ENCODE data around the gene NEDD4L.

NEDD4L gene

DNA sequence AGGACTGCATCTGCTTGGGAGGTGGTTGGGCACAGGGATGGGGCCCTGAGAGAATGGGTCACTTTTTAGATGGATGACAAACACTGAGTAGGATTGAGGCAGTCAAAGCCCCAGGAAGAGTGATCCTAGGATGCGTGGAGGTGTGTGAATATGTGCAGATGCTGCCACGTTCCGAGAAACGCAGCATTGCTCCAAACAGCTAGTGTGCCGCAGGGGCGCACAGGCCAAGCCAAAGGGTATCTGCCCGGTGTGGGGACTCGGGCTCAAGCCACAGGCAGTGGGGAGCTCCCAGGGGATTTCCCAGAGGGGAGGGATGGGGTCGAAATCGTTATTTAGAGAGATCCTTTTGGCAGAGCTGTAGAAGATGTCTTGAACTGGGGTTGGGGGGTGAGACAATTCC lies 310.8 kb downstream of the NEDD4L start:
- ChIA-PET POLR2A (no interaction called here), CTCF (interaction anchor here (1.0 kb wide), 1 partner anchor 10 kb away, joined by 3 read pairs; no protein-coding TSS in a partner anchor)
- TF ChIP-seq, protein P1, sequence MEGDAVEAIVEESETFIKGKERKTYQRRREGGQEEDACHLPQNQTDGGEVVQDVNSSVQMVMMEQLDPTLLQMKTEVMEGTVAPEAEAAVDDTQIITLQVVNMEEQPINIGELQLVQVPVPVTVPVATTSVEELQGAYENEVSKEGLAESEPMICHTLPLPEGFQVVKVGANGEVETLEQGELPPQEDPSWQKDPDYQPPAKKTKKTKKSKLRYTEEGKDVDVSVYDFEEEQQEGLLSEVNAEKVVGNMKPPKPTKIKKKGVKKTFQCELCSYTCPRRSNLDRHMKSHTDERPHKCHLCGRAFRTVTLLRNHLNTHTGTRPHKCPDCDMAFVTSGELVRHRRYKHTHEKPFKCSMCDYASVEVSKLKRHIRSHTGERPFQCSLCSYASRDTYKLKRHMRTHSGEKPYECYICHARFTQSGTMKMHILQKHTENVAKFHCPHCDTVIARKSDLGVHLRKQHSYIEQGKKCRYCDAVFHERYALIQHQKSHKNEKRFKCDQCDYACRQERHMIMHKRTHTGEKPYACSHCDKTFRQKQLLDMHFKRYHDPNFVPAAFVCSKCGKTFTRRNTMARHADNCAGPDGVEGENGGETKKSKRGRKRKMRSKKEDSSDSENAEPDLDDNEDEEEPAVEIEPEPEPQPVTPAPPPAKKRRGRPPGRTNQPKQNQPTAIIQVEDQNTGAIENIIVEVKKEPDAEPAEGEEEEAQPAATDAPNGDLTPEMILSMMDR (IDR thresholded peaks at IDR 0.05; ENCODE audit: control extremely low read depth, extremely low read depth, low read depth, missing control alignments): no peak
- no peak for DNase-seq (ENCODE audit: extremely low spot score)

DNA sequence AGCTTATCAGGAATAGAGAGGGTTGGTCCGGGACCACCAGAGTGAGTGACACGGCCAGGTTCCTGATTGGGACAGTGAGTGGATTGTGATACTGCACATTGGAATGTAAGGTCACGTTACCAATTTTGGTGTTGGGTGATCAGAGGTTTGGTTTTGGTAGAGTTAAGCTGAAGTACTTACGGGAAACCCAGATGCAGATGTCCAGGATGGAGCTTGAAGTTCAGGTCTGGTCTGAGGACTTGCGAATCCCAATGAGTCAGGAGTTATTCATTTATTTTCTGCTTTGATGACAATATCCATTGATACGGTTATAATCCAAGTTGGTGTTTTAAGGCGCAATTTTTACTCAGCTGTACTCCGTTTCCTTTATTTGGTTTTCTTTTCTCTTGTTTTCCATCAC lies 311.2 kb downstream of the NEDD4L start:
- ChIA-PET CTCF (interaction anchor here (0.7 kb wide), 1 partner anchor 19 kb away, joined by 3 read pairs; no protein-coding TSS in a partner anchor), POLR2A (no interaction called here)
- TF ChIP-seq, protein P1 (IDR thresholded peaks at IDR 0.05; ENCODE audit: control extremely low read depth, extremely low read depth, low read depth, missing control alignments): no peak
- DNase-seq (ENCODE audit: extremely low spot score): no peak

DNA sequence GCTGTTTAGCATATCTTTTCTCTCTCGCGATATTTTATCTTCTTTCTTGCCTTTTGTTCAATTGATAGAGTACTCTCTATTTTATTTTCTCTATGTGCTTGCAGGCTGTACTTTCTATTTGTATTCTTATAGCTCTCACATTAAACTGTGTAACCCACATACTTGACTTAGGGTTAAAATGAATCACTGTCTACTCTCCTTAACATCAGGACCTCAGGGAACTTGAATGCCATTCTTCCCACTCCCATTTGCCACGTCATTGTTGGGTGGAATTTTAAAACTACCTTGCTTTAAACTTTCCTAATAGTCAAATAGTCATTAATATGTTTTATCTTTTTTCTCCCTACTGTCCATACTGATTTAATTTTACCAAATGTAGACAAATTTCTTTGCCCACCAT lies 315.2 kb downstream of the NEDD4L start:
- POLR2A ChIA-PET: no interaction called here
- TF ChIP-seq, protein P1 (IDR thresholded peaks at IDR 0.05; ENCODE audit: control extremely low read depth, extremely low read depth, low read depth, missing control alignments): no peak
- no peak for DNase-seq (ENCODE audit: extremely low spot score)
- CTCF ChIA-PET: no interaction called here

DNA sequence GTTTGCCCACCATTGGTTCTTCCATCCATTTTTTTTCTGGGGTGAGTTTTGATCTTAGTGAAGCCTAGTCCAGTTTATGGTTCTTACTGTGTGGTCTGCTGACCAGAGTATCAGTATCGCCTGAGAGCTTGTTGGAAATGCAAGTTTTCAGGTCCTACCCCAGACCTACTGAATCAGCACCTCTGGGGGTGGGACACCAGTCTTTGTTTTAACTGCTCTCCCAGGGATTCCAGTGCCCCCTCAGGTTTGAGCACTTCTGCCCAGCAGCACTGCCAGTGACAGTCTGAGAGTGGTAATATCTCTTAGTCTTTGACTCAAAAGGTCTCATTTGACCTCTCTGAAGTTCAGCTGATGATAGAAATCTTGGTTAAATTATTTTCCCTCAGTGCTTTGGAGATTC lies 315.6 kb downstream of the NEDD4L start:
- POLR2A ChIA-PET: no interaction called here
- no peak for DNase-seq (ENCODE audit: extremely low spot score)
- CTCF ChIA-PET: no interaction called here
- TF ChIP-seq, protein P1 (IDR thresholded peaks at IDR 0.05; ENCODE audit: control extremely low read depth, extremely low read depth, low read depth, missing control alignments): no peak

DNA sequence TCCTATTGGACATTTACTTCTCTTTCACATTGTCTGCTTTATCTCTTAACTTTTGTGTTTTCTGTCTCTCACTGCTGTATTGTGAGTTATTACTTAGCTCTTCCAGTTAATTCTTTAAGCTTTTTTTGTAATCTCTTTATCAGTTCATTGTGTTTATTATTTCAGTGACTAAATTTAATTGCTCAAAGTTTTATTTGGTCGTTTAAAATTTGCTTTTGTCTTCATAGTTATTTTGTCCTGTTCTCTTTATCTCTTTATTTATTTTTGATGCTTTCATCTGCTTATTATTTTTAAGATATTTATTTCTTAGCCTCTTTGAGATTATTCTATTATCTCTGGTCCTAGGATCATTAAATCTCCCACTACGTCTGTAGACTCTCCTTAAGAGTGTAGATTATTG lies 316.3 kb downstream of the NEDD4L start:
- TF ChIP-seq, protein P1 (IDR thresholded peaks at IDR 0.05; ENCODE audit: control extremely low read depth, extremely low read depth, low read depth, missing control alignments): no peak
- CTCF ChIA-PET: interaction anchor here (0.7 kb wide), 1 partner anchor 19 kb away, joined by 3 read pairs; no protein-coding TSS in a partner anchor
- no peak for DNase-seq (ENCODE audit: extremely low spot score)
- POLR2A ChIA-PET: no interaction called here

DNA sequence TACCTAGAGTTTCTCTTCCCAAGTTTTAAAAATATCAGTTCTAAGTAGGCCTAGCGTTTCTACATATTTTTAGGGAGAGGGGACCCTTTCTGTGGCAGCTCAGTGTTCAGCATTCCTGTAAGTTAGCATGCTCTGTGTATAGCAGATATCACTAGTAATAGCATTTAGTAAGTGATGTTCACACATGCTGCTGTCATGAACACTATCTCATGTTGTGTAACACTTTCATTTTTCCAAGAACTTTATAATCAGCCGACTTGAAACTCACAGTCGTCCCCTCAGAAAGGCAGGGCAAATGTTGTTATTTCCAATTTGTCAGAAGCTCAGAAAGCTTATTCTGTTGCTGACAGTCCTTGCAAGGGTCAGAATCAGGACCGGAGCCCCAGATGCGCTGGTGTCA lies 317.2 kb downstream of the NEDD4L start:
- TF ChIP-seq, protein P1 (IDR thresholded peaks at IDR 0.05; ENCODE audit: control extremely low read depth, extremely low read depth, low read depth, missing control alignments): no peak
- ChIA-PET POLR2A (no interaction called here), CTCF (interaction anchor here (1.3 to 2.6 kb wide), 2 partner anchors 11 to 133 kb away, joined by 3 to 12 read pairs; no protein-coding TSS in a partner anchor)
- no peak for DNase-seq (ENCODE audit: extremely low spot score)
